ENCODE data around the gene C2CD3.
"Not testable (repeated sequence)": the region's sequence is repeated elsewhere in the genome, so short reads cannot be mapped to it uniquely, and the experiment has no call there.

C2CD3 gene

GRCh38 chr11:74069146-74070046 is 101.4 kb downstream of the C2CD3 start:
- peak; percentile 85 for DNase-seq (ENCODE audit: low read depth)

GRCh38 chr11:74066663-74067062 is 104.1 kb downstream of the C2CD3 start:
- DNase-seq (ENCODE audit: low read depth): peak; percentile 77

- DNase-seq (ENCODE audit: low read depth): not testable (repeated sequence)
Observed at GRCh38 chr11:74065534-74065933, 105.3 kb downstream of the C2CD3 start.

- not testable (repeated sequence) for DNase-seq (ENCODE audit: low read depth)
Observed at GRCh38 chr11:74063628-74064027, 107.2 kb downstream of the C2CD3 start.

GRCh38 chr11:74061599-74061998 is 109.2 kb downstream of the C2CD3 start:
- DNase-seq (ENCODE audit: low read depth): not testable (repeated sequence)

- peak; percentile 51 for DNase-seq (ENCODE audit: low read depth)
Observed at GRCh38 chr11:74057249-74058151, 113.3 kb downstream of the C2CD3 start.

GRCh38 chr11:74055938-74056337 is 114.9 kb downstream of the C2CD3 start:
- peak; percentile 77 for DNase-seq (ENCODE audit: low read depth)

- DNase-seq (ENCODE audit: low read depth): peak; percentile 85
Observed at GRCh38 chr11:74050465-74050864, 120.3 kb downstream of the C2CD3 start.

- DNase-seq (ENCODE audit: low read depth): no peak
Observed at GRCh38 chr11:74048993-74049392, 121.8 kb downstream of the C2CD3 start.

- no peak for DNase-seq (ENCODE audit: low read depth)
Observed at GRCh38 chr11:74044538-74044937, 126.3 kb downstream of the C2CD3 start.

GRCh38 chr11:74043450-74043849 is 127.4 kb downstream of the C2CD3 start:
- no peak for DNase-seq (ENCODE audit: low read depth)

GRCh38 chr11:74037309-74037708 is 133.5 kb downstream of the C2CD3 start:
- DNase-seq (ENCODE audit: low read depth): no peak

- DNase-seq (ENCODE audit: low read depth): peak; percentile 27
Observed at GRCh38 chr11:74035264-74035663, 135.5 kb downstream of the C2CD3 start.

- no peak for DNase-seq (ENCODE audit: low read depth)
Observed at GRCh38 chr11:74033046-74033445, 137.8 kb downstream of the C2CD3 start.

- no peak for DNase-seq (ENCODE audit: low read depth)
Observed at GRCh38 chr11:74030723-74031676, 139.8 kb downstream of the C2CD3 start.

GRCh38 chr11:74025467-74026166 is 145.2 kb downstream of the C2CD3 start:
- DNase-seq (ENCODE audit: low read depth): peak; percentile 88

- peak; percentile 88 for DNase-seq (ENCODE audit: low read depth)
Observed at GRCh38 chr11:74024261-74025029, 146.4 kb downstream of the C2CD3 start.

- DNase-seq (ENCODE audit: low read depth): no peak
Observed at GRCh38 chr11:74023276-74023675, 147.5 kb downstream of the C2CD3 start.

- no peak for DNase-seq (ENCODE audit: low read depth)
Observed at GRCh38 chr11:74022546-74022945, 148.3 kb downstream of the C2CD3 start.

GRCh38 chr11:74021998-74022397 is 148.8 kb downstream of the C2CD3 start:
- DNase-seq (ENCODE audit: low read depth): no peak

Data from EH (cell line).